Right atrium auricular region (tissue), 2 donors: Measurements from ENCODE around the gene POLR2L. TPM values are rescaled to one million over a fixed set of nuclear protein-coding genes. Genes with fewer than 3 reads are reported as not detected.

Experiments used
- DNase-seq: peaks from one replicate; pipeline ENCODE4 v3.0.0-alpha.2; 2019; ENCODE audit warnings: low spot score
- H3K27ac ChIP-seq, 2 donors: fragments of 200-600 bp; sonication (generic); 1 replicate in 1 of 2; 2 replicates in 1 of 2; pipeline ENCODE4 v1.5.1; 2016 to 2019
- H3K27me3 ChIP-seq, 2 donors: fragments of 200-600 bp; sonication (generic); one replicate each; pipeline versions ENCODE4 v1.5.1 to v1.6.0; 2017 to 2019
- H3K36me3 ChIP-seq: fragments of 200-600 bp; sonication (generic); one replicate; pipeline ENCODE4 v1.5.1; 2016
- H3K4me1 ChIP-seq, 2 donors: fragments of 200-600 bp; sonication (generic); one replicate each; pipeline versions ENCODE4 v1.5.1 to v1.6.0; 2017 to 2019
- H3K4me3 ChIP-seq, 2 donors: fragments of 200-600 bp; sonication (generic); 1 replicate in 1 of 2; 2 replicates in 1 of 2; pipeline ENCODE4 v1.5.1; 2017 to 2019; ENCODE audit warnings: mild to moderate bottlenecking in 1 of 2, moderate library complexity in 1 of 2
- H3K9me3 ChIP-seq, 2 donors: fragments of 200-600 bp; sonication (generic); one replicate each; pipeline ENCODE4 v1.5.1; 2019
- total RNA-seq, 2 donors: library from RNA; depleted of rRNA; stranded (reverse); fragments of >200 nt; gene quantifications; one replicate each; pipeline ENCODE4 v1.1.0, GENCODE V29; 2016
- TF ChIP-seq, protein P1 (sequence below), 2 donors: fragments of 200-600 bp; sonication (generic); IDR thresholded peaks; one replicate each; pipeline ENCODE4 v1.5.1; 2019; ENCODE audit warnings: antibody characterized with exemption in 2 of 2

Gene POLR2L
- total RNA-seq, 2 donors from 2014 or later = 54.5 to 132 TPM

GRCh38 chr11:846496-847098 is 4.3 kb upstream of the POLR2L start:
- Histone ChIP-seq H3K4me1 (peaks cover 0 to 80% of the 10 kb centered on the region in 2 donors), H3K27me3 (no peaks in the 10 kb centered on the region), H3K9me3 (no peaks in the 10 kb centered on the region), H3K4me3 (no peak overlapping the region), H3K27ac (peak overlapping the region; percentile 95), H3K36me3 (no peaks in the 10 kb centered on the region)
- no peak for DNase-seq
- TF ChIP-seq, protein P1, sequence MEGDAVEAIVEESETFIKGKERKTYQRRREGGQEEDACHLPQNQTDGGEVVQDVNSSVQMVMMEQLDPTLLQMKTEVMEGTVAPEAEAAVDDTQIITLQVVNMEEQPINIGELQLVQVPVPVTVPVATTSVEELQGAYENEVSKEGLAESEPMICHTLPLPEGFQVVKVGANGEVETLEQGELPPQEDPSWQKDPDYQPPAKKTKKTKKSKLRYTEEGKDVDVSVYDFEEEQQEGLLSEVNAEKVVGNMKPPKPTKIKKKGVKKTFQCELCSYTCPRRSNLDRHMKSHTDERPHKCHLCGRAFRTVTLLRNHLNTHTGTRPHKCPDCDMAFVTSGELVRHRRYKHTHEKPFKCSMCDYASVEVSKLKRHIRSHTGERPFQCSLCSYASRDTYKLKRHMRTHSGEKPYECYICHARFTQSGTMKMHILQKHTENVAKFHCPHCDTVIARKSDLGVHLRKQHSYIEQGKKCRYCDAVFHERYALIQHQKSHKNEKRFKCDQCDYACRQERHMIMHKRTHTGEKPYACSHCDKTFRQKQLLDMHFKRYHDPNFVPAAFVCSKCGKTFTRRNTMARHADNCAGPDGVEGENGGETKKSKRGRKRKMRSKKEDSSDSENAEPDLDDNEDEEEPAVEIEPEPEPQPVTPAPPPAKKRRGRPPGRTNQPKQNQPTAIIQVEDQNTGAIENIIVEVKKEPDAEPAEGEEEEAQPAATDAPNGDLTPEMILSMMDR (IDR thresholded peaks at IDR 0.05) = no peak

DNA sequence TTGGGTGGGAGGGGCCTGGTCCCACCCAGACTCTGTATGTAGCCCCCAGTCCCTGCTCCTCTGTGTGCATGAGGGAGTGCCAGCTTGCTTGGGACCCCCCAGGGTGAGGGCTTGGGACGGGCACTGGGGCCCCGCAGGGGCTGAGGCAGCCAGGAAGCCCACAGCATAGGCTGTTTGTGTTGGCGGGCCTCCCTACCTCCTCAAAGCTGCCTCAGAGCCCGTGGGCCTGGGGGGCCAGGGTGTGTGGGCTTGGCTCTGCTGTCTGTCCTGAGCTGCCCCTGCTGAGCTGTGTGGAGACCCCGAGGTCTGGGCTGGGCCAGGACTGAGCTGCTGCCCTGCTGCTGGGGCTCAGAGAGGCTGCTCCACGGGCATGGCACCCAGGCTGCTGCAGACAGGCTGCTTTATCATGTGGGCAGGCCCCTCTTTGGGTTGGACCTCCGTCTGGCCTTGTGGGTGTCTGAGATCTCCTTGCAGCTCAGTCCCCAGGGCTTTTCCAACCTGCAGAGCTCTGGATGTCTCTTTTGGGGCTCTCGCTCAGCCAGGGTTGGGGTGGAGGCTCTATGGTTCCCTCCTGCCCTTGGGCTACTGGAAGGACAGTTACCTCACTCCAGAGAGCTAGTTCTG is 3.7 kb upstream of the POLR2L start:
- no peak for DNase-seq
- peaks cover 0 to 82% of the 10 kb centered on the region in 2 donors for H3K4me1 ChIP-seq
- H3K36me3 ChIP-seq = no peaks in the 10 kb centered on the region
- H3K9me3 ChIP-seq = no peaks in the 10 kb centered on the region
- peak overlapping the region; percentile 95 for H3K27ac ChIP-seq
- TF ChIP-seq, protein P1 (IDR thresholded peaks at IDR 0.05) = no peak
- H3K4me3 ChIP-seq = peak overlapping the region in 1 of 2 donors; percentile 97
- H3K27me3 ChIP-seq = no peaks in the 10 kb centered on the region

- H3K36me3 ChIP-seq = peaks cover 9% of the 10 kb centered on the region
Measured at GRCh38 chr11:844693-845644, 2.6 kb upstream of the POLR2L start.

GRCh38 chr11:843818-844692 is 1.7 kb upstream of the POLR2L start:
- Histone ChIP-seq H3K4me1 (peaks cover 0 to 85% of the 10 kb centered on the region in 2 donors), H3K9me3 (no peaks in the 10 kb centered on the region), H3K4me3 (peak overlapping the region; percentile 86 to 97), H3K36me3 (peaks cover 18% of the 10 kb centered on the region), H3K27me3 (no peaks in the 10 kb centered on the region), H3K27ac (peak overlapping the region; percentile 95)
- TF ChIP-seq, protein P1 (IDR thresholded peaks at IDR 0.05) = no peak
- peak; percentile 97 for DNase-seq

More at GRCh38 chr11:844693-845644, 2.6 kb upstream of the POLR2L start:
- peaks cover 0 to 82% of the 10 kb centered on the region in 2 donors for H3K4me1 ChIP-seq
- H3K9me3 ChIP-seq = no peaks in the 10 kb centered on the region
- H3K4me3 ChIP-seq = peak overlapping the region; percentile 86 to 97
- no peaks in the 10 kb centered on the region for H3K27me3 ChIP-seq
- peak overlapping the region; percentile 95 for H3K27ac ChIP-seq
- DNase-seq = peak; percentile 95
- TF ChIP-seq, protein P1 (IDR thresholded peaks at IDR 0.05) = no peak
